Measurements from ENCODE around the gene SRCIN1. TPM values are rescaled to one million over a fixed set of nuclear protein-coding genes. Genes with fewer than 3 reads are reported as not detected.

SRCIN1 gene
- total RNA-seq, 3 donors from 2014 or later: 0.16 to 0.49 TPM; not detected in 1

GRCh38 chr17:38561416-38562214 is 44.1 kb downstream of the SRCIN1 start:
- H3K36me3 Mint-ChIP-seq (ENCODE audit: insufficient read depth): no peaks in the 10 kb centered on the region
- peaks cover 26% of the 10 kb centered on the region for H3K4me1 Mint-ChIP-seq (ENCODE audit: low read depth)
- no peak for ATAC-seq
- no peaks in the 10 kb centered on the region for H3K9me3 Mint-ChIP-seq
- DNase-seq: no peak
- H3K27me3 Mint-ChIP-seq (ENCODE audit: low read depth): peaks cover 55% of the 10 kb centered on the region
- no peak overlapping the region for H3K4me3 Mint-ChIP-seq

- no peak for ATAC-seq
- H3K36me3 Mint-ChIP-seq (ENCODE audit: insufficient read depth): no peaks in the 10 kb centered on the region
- H3K4me3 Mint-ChIP-seq: no peak overlapping the region
- H3K27me3 Mint-ChIP-seq (ENCODE audit: low read depth): peaks cover 47% of the 10 kb centered on the region
- DNase-seq: no peak
- H3K4me1 Mint-ChIP-seq (ENCODE audit: low read depth): peaks cover 26% of the 10 kb centered on the region
- no peaks in the 10 kb centered on the region for H3K9me3 Mint-ChIP-seq
Observed at GRCh38 chr17:38560503-38561318, 45.0 kb downstream of the SRCIN1 start.

- no peak overlapping the region for H3K4me3 Mint-ChIP-seq
- no peaks in the 10 kb centered on the region for H3K9me3 Mint-ChIP-seq
- DNase-seq (no peak), ATAC-seq (no peak)
- peaks cover 26% of the 10 kb centered on the region for H3K4me1 Mint-ChIP-seq (ENCODE audit: low read depth)
- H3K36me3 Mint-ChIP-seq (ENCODE audit: insufficient read depth): no peaks in the 10 kb centered on the region
- H3K27me3 Mint-ChIP-seq (ENCODE audit: low read depth): peaks cover 42% of the 10 kb centered on the region
Observed at GRCh38 chr17:38559880-38560230, 45.9 kb downstream of the SRCIN1 start.

- DNase-seq (peak; percentile 90), ATAC-seq (peak; percentile 72 to 73)
- Mint-ChIP-seq H3K9me3 (no peaks in the 10 kb centered on the region), H3K4me3 (peak overlapping the region; percentile 94), H3K36me3 (ENCODE audit: insufficient read depth) (no peaks in the 10 kb centered on the region), H3K4me1 (ENCODE audit: low read depth) (peaks cover 24% of the 10 kb centered on the region), H3K27me3 (ENCODE audit: low read depth) (peaks cover 37% of the 10 kb centered on the region)
Observed at GRCh38 chr17:38559051-38559879, 46.5 kb downstream of the SRCIN1 start.

- ATAC-seq (peak; percentile 37 to 42), DNase-seq (no peak)
- Mint-ChIP-seq H3K9me3 (no peaks in the 10 kb centered on the region), H3K4me1 (ENCODE audit: low read depth) (peaks cover 22% of the 10 kb centered on the region), H3K27me3 (ENCODE audit: low read depth) (peaks cover 31% of the 10 kb centered on the region), H3K4me3 (peak overlapping the region; percentile 94), H3K36me3 (ENCODE audit: insufficient read depth) (no peaks in the 10 kb centered on the region)
Observed at GRCh38 chr17:38558728-38559050, 47.1 kb downstream of the SRCIN1 start.

GRCh38 chr17:38557836-38558727 is 47.7 kb downstream of the SRCIN1 start:
- DNase-seq: peak; percentile 85
- H3K36me3 Mint-ChIP-seq (ENCODE audit: insufficient read depth): no peaks in the 10 kb centered on the region
- H3K4me1 Mint-ChIP-seq (ENCODE audit: low read depth): peaks cover 17% of the 10 kb centered on the region
- H3K4me3 Mint-ChIP-seq: peak overlapping the region; percentile 94
- H3K9me3 Mint-ChIP-seq: no peaks in the 10 kb centered on the region
- peak; percentile 76 to 79 for ATAC-seq
- H3K27me3 Mint-ChIP-seq (ENCODE audit: low read depth): peaks cover 25% of the 10 kb centered on the region

GRCh38 chr17:38557396-38557795 is 48.4 kb downstream of the SRCIN1 start:
- H3K4me3 Mint-ChIP-seq: no peak overlapping the region
- peaks cover 19% of the 10 kb centered on the region for H3K27me3 Mint-ChIP-seq (ENCODE audit: low read depth)
- DNase-seq: no peak
- ATAC-seq: no peak
- H3K36me3 Mint-ChIP-seq (ENCODE audit: insufficient read depth): no peaks in the 10 kb centered on the region
- no peaks in the 10 kb centered on the region for H3K9me3 Mint-ChIP-seq
- peaks cover 17% of the 10 kb centered on the region for H3K4me1 Mint-ChIP-seq (ENCODE audit: low read depth)

- peaks cover 20% of the 10 kb centered on the region for H3K27me3 Mint-ChIP-seq (ENCODE audit: low read depth)
- ATAC-seq (no peak), DNase-seq (no peak)
- no peak overlapping the region for H3K4me3 Mint-ChIP-seq
- H3K4me1 Mint-ChIP-seq (ENCODE audit: low read depth): peaks cover 16% of the 10 kb centered on the region
- H3K36me3 Mint-ChIP-seq (ENCODE audit: insufficient read depth): no peaks in the 10 kb centered on the region
- no peaks in the 10 kb centered on the region for H3K9me3 Mint-ChIP-seq
Observed at GRCh38 chr17:38556239-38556638, 49.5 kb downstream of the SRCIN1 start.

GRCh38 chr17:38554430-38555350 is 51.1 kb downstream of the SRCIN1 start:
- Mint-ChIP-seq H3K9me3 (no peaks in the 10 kb centered on the region), H3K4me3 (no peak overlapping the region), H3K27me3 (ENCODE audit: low read depth) (peaks cover 12% of the 10 kb centered on the region), H3K36me3 (ENCODE audit: insufficient read depth) (no peaks in the 10 kb centered on the region), H3K4me1 (ENCODE audit: low read depth) (peaks cover 12% of the 10 kb centered on the region)
- DNase-seq (no peak), ATAC-seq (no peak)

GRCh38 chr17:38552343-38552742 is 53.4 kb downstream of the SRCIN1 start:
- no peak overlapping the region for H3K4me3 Mint-ChIP-seq
- ATAC-seq: no peak
- no peaks in the 10 kb centered on the region for H3K4me1 Mint-ChIP-seq (ENCODE audit: low read depth)
- DNase-seq: no peak
- H3K27me3 Mint-ChIP-seq (ENCODE audit: low read depth): peaks cover 16% of the 10 kb centered on the region
- H3K36me3 Mint-ChIP-seq (ENCODE audit: insufficient read depth): no peaks in the 10 kb centered on the region
- no peaks in the 10 kb centered on the region for H3K9me3 Mint-ChIP-seq

GRCh38 chr17:38551121-38551520 is 54.6 kb downstream of the SRCIN1 start:
- Mint-ChIP-seq H3K27me3 (ENCODE audit: low read depth) (peaks cover 23% of the 10 kb centered on the region), H3K9me3 (no peaks in the 10 kb centered on the region), H3K36me3 (ENCODE audit: insufficient read depth) (no peaks in the 10 kb centered on the region), H3K4me3 (no peak overlapping the region), H3K4me1 (ENCODE audit: low read depth) (no peaks in the 10 kb centered on the region)
- ATAC-seq: no peak
- DNase-seq: no peak

- DNase-seq (no peak), ATAC-seq (no peak)
- H3K9me3 Mint-ChIP-seq: no peaks in the 10 kb centered on the region
- no peaks in the 10 kb centered on the region for H3K4me1 Mint-ChIP-seq (ENCODE audit: low read depth)
- no peak overlapping the region for H3K4me3 Mint-ChIP-seq
- H3K27me3 Mint-ChIP-seq (ENCODE audit: low read depth): peaks cover 23% of the 10 kb centered on the region
- H3K36me3 Mint-ChIP-seq (ENCODE audit: insufficient read depth): no peaks in the 10 kb centered on the region
Observed at GRCh38 chr17:38550661-38551060, 55.1 kb downstream of the SRCIN1 start.

GRCh38 chr17:38549285-38549684 is 56.5 kb downstream of the SRCIN1 start:
- no peaks in the 10 kb centered on the region for H3K9me3 Mint-ChIP-seq
- no peak for ATAC-seq
- H3K27me3 Mint-ChIP-seq (ENCODE audit: low read depth): peaks cover 22% of the 10 kb centered on the region
- no peaks in the 10 kb centered on the region for H3K4me1 Mint-ChIP-seq (ENCODE audit: low read depth)
- no peaks in the 10 kb centered on the region for H3K36me3 Mint-ChIP-seq (ENCODE audit: insufficient read depth)
- no peak for DNase-seq
- no peak overlapping the region for H3K4me3 Mint-ChIP-seq

Data from activated T-cell treated with anti-CD3 and anti-CD28 coated beads, Interleukin-2, amount 50 U/mL, for 4 hours (primary cell).